Left hindlimb (tissue), 1 donor: ENCODE measurements around the gene LILRB3.
"Not testable (repeated sequence)": the region's sequence is repeated elsewhere in the genome, so short reads cannot be mapped to it uniquely, and the experiment has no call there.

Experiments
- DNase-seq: peaks from one replicate; pipeline ENCODE4 v3.0.0-alpha.2; 2018

The LILRB3 gene

GRCh38 chr19:54189145-54189734, 33.6 kb downstream of the LILRB3 start, which contains the start of gene MBOAT7:
Gene MBOAT7, minus strand, starts transcription at chr19:54189580. Its CDS starts 1,072 bp downstream, at chr19:54188508.
- DNase-seq, result no peak

- DNase-seq, result no peak
These were observed 34.5 kb downstream of the LILRB3 start for GRCh38 chr19:54188215-54188871.

GRCh38 chr19:54186934-54187381, 35.8 kb downstream of the LILRB3 start:
- no peak for DNase-seq

- DNase-seq, result no peak
These were observed 36.5 kb downstream of the LILRB3 start for GRCh38 chr19:54186351-54186750.

GRCh38 chr19:54183431-54183830, 39.4 kb downstream of the LILRB3 start:
- no peak for DNase-seq

- not testable (repeated sequence) for DNase-seq
These were observed 40.9 kb downstream of the LILRB3 start for GRCh38 chr19:54181894-54182293.

GRCh38 chr19:54180691-54181091, 42.1 kb downstream of the LILRB3 start:
- no peak for DNase-seq

GRCh38 chr19:54179921-54180461, 42.8 kb downstream of the LILRB3 start:
- DNase-seq, result no peak

GRCh38 chr19:54179262-54179852, 43.5 kb downstream of the LILRB3 start:
- no peak for DNase-seq

- no peak for DNase-seq
These were observed 44.1 kb downstream of the LILRB3 start for GRCh38 chr19:54178581-54179261.

GRCh38 chr19:54173951-54174834, 48.6 kb downstream of the LILRB3 start:
- DNase-seq, result no peak

- DNase-seq, result no peak
These were observed 49.5 kb downstream of the LILRB3 start for GRCh38 chr19:54173359-54173699.

- DNase-seq, result no peak
These were observed 50.1 kb downstream of the LILRB3 start, which contains the start of gene TMC4 for GRCh38 chr19:54172471-54173358. Gene TMC4, minus strand, starts transcription at chr19:54173160. Its CDS starts 43 bp downstream, at chr19:54173117.

GRCh38 chr19:54171736-54172431, 50.9 kb downstream of the LILRB3 start:
- not testable (repeated sequence) for DNase-seq

- DNase-seq, result no peak
These were observed 53.6 kb downstream of the LILRB3 start for GRCh38 chr19:54169149-54169740.

- peak; percentile 92 for DNase-seq
These were observed 54.5 kb downstream of the LILRB3 start for GRCh38 chr19:54168174-54168917.
